GM19025 (cell line): ENCODE results near the gene S100A8.
"Not testable (repeated sequence)": the region's sequence is repeated elsewhere in the genome, so short reads cannot be mapped to it uniquely, and the experiment has no call there.

Source experiments
- ATAC-seq: cut with Tn5 transposase; IDR thresholded peaks from one replicate; pipeline ENCODE4 v1.9.1; 2021; ENCODE audit warnings: mild to moderate bottlenecking, low read depth, moderate library complexity; ENCODE audit not compliant: unreplicated experiment

The S100A8 gene

GRCh38 chr1:153349363-153350320, 41.2 kb downstream of the S100A8 start:
- no peak for ATAC-seq

GRCh38 chr1:153348511-153349362, 42.1 kb downstream of the S100A8 start, which contains the start of gene PGLYRP4:
PGLYRP4 (minus strand) TSS chr1:153348841; CDS start chr1:153347932, 909 bp downstream.
- ATAC-seq: no peak

- ATAC-seq: no peak
Observed at GRCh38 chr1:153347856-153348255, 43.0 kb downstream of the S100A8 start.

- ATAC-seq: not testable (repeated sequence)
Observed at GRCh38 chr1:153347049-153347448, 43.8 kb downstream of the S100A8 start.

- no peak for ATAC-seq
Observed at GRCh38 chr1:153346077-153346723, 44.7 kb downstream of the S100A8 start.

- no peak for ATAC-seq
Observed at GRCh38 chr1:153345187-153346076, 45.4 kb downstream of the S100A8 start.

- no peak for ATAC-seq
Observed at GRCh38 chr1:153344718-153345025, 46.2 kb downstream of the S100A8 start.

- ATAC-seq: no peak
Observed at GRCh38 chr1:153343811-153344717, 46.8 kb downstream of the S100A8 start.

GRCh38 chr1:153343040-153343681, 47.7 kb downstream of the S100A8 start:
- ATAC-seq: no peak

GRCh38 chr1:153342178-153342577, 48.7 kb downstream of the S100A8 start:
- no peak for ATAC-seq

- no peak for ATAC-seq
Observed at GRCh38 chr1:153341431-153341934, 49.4 kb downstream of the S100A8 start.

GRCh38 chr1:153340356-153340755, 50.5 kb downstream of the S100A8 start:
- ATAC-seq: no peak
